IMR-90 (cell line): ENCODE data around the gene CMAS. TPM values are rescaled to one million over a fixed set of nuclear protein-coding genes. Genes with fewer than 3 reads are reported as not detected.
"Not testable (repeated sequence)": the region's sequence is repeated elsewhere in the genome, so short reads cannot be mapped to it uniquely, and the experiment has no call there.

ENCODE experiments used
- ATAC-seq: fragments of 200-7000 bp; cut with Tn5 transposase; 2 replicates; pipeline ENCODE4 v1.9.1; 2020; ENCODE audit warnings: low read depth, mild to moderate bottlenecking, moderate library complexity
- BruUV-seq: library from RNA; stranded (reverse); fragments of 400-500 nt; replicated peaks from 2 replicates; lab custom pipeline; 2021; lab: Mats Ljungman, UMichigan
- CTCF ChIA-PET: fragments of 300-600 bp; formaldehyde crosslinking; extraction: SDS; loops from one replicate; lab custom pipeline; 2021; ENCODE audit warnings: antibody characterized with exemption; lab: Yijun Ruan, JAX
- POLR2A ChIA-PET: fragments of 300-600 bp; sonication (Branson Sonifier 250); formaldehyde crosslinking; loops from one replicate; lab custom pipeline; 2022; ENCODE audit warnings: antibody characterized with exemption; ENCODE audit not compliant: unreplicated experiment; lab: Charles Lee
- DNase-seq: peaks from one replicate; pipeline ENCODE4 v3.0.0; 2013
- H2AFZ ChIP-seq: replicated peaks from 2 replicates; pipeline ENCODE3; 2013; ENCODE audit warnings: low read length, mild to moderate bottlenecking; ENCODE audit not compliant: poor library complexity
- H2AK5ac ChIP-seq: 2 replicates; pipeline ENCODE4 v1.6.1; 2013; ENCODE audit warnings: low read depth, low read length, inconsistent platforms
- H2AK9ac ChIP-seq: replicated peaks from 2 replicates; pipeline ENCODE3; 2013; ENCODE audit warnings: mild to moderate bottlenecking, low read depth, low read length, moderate library complexity; ENCODE audit not compliant: poor library complexity
- H2BK120ac ChIP-seq: 2 replicates; pipeline ENCODE4 v1.6.1; 2013; ENCODE audit warnings: low read depth, low read length, inconsistent platforms
- H2BK15ac ChIP-seq: 3 replicates; pipeline ENCODE4 v1.6.1; 2013; ENCODE audit warnings: low read depth, low read length, inconsistent platforms
- H2BK20ac ChIP-seq: 2 replicates; pipeline ENCODE4 v1.6.1; 2013; ENCODE audit warnings: low read depth, mild to moderate bottlenecking, inconsistent platforms, low read length, moderate library complexity
- H2BK5ac ChIP-seq: 2 replicates; pipeline ENCODE4 v1.6.1; 2013; ENCODE audit warnings: mild to moderate bottlenecking, low read depth, low read length, inconsistent platforms; ENCODE audit not compliant: poor library complexity, severe bottlenecking
- H3K14ac ChIP-seq: replicated peaks from 2 replicates; pipeline ENCODE4 v1.6.1; 2013; ENCODE audit warnings: low read depth, low read length, inconsistent platforms
- H3K18ac ChIP-seq: 2 replicates; pipeline ENCODE4 v1.6.1; 2013; ENCODE audit warnings: low read depth, low read length, control low read depth
- H3K23ac ChIP-seq: 2 replicates; pipeline ENCODE4 v1.6.1; 2013; ENCODE audit warnings: low read depth, low read length, inconsistent platforms
- H3K27ac ChIP-seq: 2 replicates; pipeline ENCODE4 v1.5.1; 2013; ENCODE audit warnings: mild to moderate bottlenecking, control low read depth, low read length; ENCODE audit not compliant: insufficient read depth
- H3K27me3 ChIP-seq: 2 replicates; pipeline ENCODE4 v1.6.1; 2013; ENCODE audit warnings: low read length; ENCODE audit not compliant: control insufficient read depth, insufficient read depth
- H3K36me3 ChIP-seq: 2 replicates; pipeline ENCODE4 v1.6.1; 2013; ENCODE audit warnings: low read length, mixed read lengths; ENCODE audit not compliant: control insufficient read depth, insufficient read depth
- H3K4ac ChIP-seq: 2 replicates; pipeline ENCODE4 v1.6.1; 2013; ENCODE audit warnings: low read depth, low read length, inconsistent platforms
- H3K4me1 ChIP-seq: 2 replicates; pipeline ENCODE4 v1.6.1; 2013; ENCODE audit warnings: low read length, mixed read lengths; ENCODE audit not compliant: control insufficient read depth, insufficient read depth
- H3K4me2 ChIP-seq: 2 replicates; pipeline ENCODE4 v1.6.1; 2013; ENCODE audit warnings: low read depth, mild to moderate bottlenecking, control low read depth, low read length, moderate library complexity
- H3K4me3 ChIP-seq: 2 replicates; pipeline ENCODE4 v1.5.1; 2013; ENCODE audit warnings: low read depth, mild to moderate bottlenecking, control low read depth, low read length, moderate library complexity; ENCODE audit not compliant: insufficient read depth
- H3K56ac ChIP-seq: 2 replicates; pipeline ENCODE4 v1.6.1; 2013; ENCODE audit warnings: low read length, inconsistent platforms; ENCODE audit not compliant: insufficient read depth; ENCODE audit errors: extremely low read depth
- H3K79me1 ChIP-seq, 2 experiments: 2 replicates each; pipeline ENCODE4 v1.6.1; 2013; ENCODE audit warnings: low read length in 2 of 2, inconsistent platforms in 1 of 2, low read depth in 1 of 2
- H3K9ac ChIP-seq: 2 replicates; pipeline ENCODE4 v1.6.1; 2013; ENCODE audit warnings: low read depth, low read length, control low read depth
- H3K9me1 ChIP-seq: 2 replicates; pipeline ENCODE4 v1.6.1; 2013; ENCODE audit warnings: low read length, inconsistent platforms; ENCODE audit not compliant: insufficient read depth
- H3K9me3 ChIP-seq: 2 replicates; pipeline ENCODE4 v1.6.1; 2013; ENCODE audit warnings: low read length; ENCODE audit not compliant: control insufficient read depth, insufficient read depth
- H4K20me1 ChIP-seq: 2 replicates; pipeline ENCODE4 v1.6.1; 2013; ENCODE audit warnings: low read length, inconsistent platforms; ENCODE audit not compliant: insufficient read depth
- H4K5ac ChIP-seq: 2 replicates; pipeline ENCODE4 v1.6.1; 2013; ENCODE audit warnings: mild to moderate bottlenecking, low read depth, low read length, control low read depth
- H4K8ac ChIP-seq, 2 experiments: 2 replicates each; pipeline ENCODE4 v1.6.1; 2013; ENCODE audit warnings: low read depth in 2 of 2, low read length in 2 of 2, control low read depth in 1 of 2, inconsistent platforms in 1 of 2
- H4K91ac ChIP-seq: 2 replicates; pipeline ENCODE4 v1.6.1; 2013; ENCODE audit warnings: low read depth, low read length, inconsistent platforms; ENCODE audit not compliant: insufficient read depth
- MXI1 ChIP-seq: IDR thresholded peaks from 2 replicates; pipeline ENCODE4 v1.6.1; 2012; ENCODE audit warnings: low read depth, mild to moderate bottlenecking, low read length, moderate library complexity, borderline replicate concordance
- WGBS, 2 experiments: methylation state at CpG; one replicate each; pipeline versions ENCODE4 v1.1.5 to v1.1.7; 2013; ENCODE audit warnings: missing lambda C conversion rate in 2 of 2; ENCODE audit not compliant: insufficient read length in 1 of 2; ENCODE audit errors: extremely low coverage in 2 of 2; 5-methylcytosine and 5-hydroxymethylcytosine counted together
- dilution Hi-C: fragments of 300-500 bp; cut with HindIII; formaldehyde crosslinking; loops from one replicate; pipeline ENCODE4 v1.14.3; 2018; ENCODE audit warnings: low sequenced_read_pairs; ENCODE audit not compliant: unreplicated experiment
- in situ Hi-C: fragments of 300-500 bp; cut with MboI; formaldehyde crosslinking; loops from 3 replicates; pipeline ENCODE4 v1.14.3; 2019; ENCODE audit warnings: low sequenced_read_pairs, inconsistent platforms, mixed read lengths
- intact Hi-C: fragments of 100-400 bp; cut with micrococcal nuclease; formaldehyde crosslinking; loops from 2 replicates; pipeline ENCODE4 v1.10.0; 2022
- polyA plus RNA-seq, 3 experiments: library from polyadenylated mRNA; depleted of rRNA; stranded (reverse); fragments of >200 nt; gene quantifications; 2 replicates each; pipeline ENCODE4 v1.2.3, GENCODE V29; 2012; ENCODE audit warnings: low replicate concordance in 1 of 3
- total RNA-seq: library from RNA; depleted of rRNA; stranded (reverse); fragments of >200 nt; gene quantifications from 2 replicates; pipeline ENCODE4 v1.2.3, GENCODE V29; 2012

CMAS gene
- total and polyA plus RNA-seq, 2 of the 4 experiments (the other 2 are of a cell fraction): 9.5 to 26.8 TPM

GRCh38 chr12:22051114-22051698 is 5.2 kb downstream of the CMAS start:
- DNase-seq (no peak), ATAC-seq (no peak)
- Histone ChIP-seq H2AFZ (no peak overlapping the region), H2BK5ac (no peak overlapping the region), H3K27me3 (no peaks in the 10 kb centered on the region), H4K5ac (no peak overlapping the region), H4K20me1 (no peaks in the 10 kb centered on the region), H2BK120ac (no peak overlapping the region), H3K14ac (no peak overlapping the region), H3K9me1 (no peaks in the 10 kb centered on the region; the same call in 1 of the 2 replicates), H3K18ac (no peak overlapping the region), H3K4me2 (no peak overlapping the region), H3K4me1 (no peaks in the 10 kb centered on the region), H3K4me3 (no peak overlapping the region), H4K8ac (no peak overlapping the region), H3K4ac (no peak overlapping the region), H2AK9ac (no peak overlapping the region), H3K56ac (no peak overlapping the region), H3K36me3 (no peaks in the 10 kb centered on the region), H3K23ac (no peak overlapping the region), H2AK5ac (no peak overlapping the region), H4K91ac (no peak overlapping the region), H3K79me1 (peaks cover 21 to 43% of the 10 kb centered on the region in 2 experiments), H3K27ac (no peak overlapping the region), H3K9me3 (no peaks in the 10 kb centered on the region), H3K9ac (no peak overlapping the region), H2BK20ac (no peak overlapping the region), H2BK15ac (no peak overlapping the region)
- BruUV-seq: no TSS peak
- in situ Hi-C loops: no loop called here
- intact Hi-C loops: no loop called here
- dilution Hi-C loops: no loop called here
- no peak for TF ChIP-seq MXI1
- ChIA-PET POLR2A (no interaction called here), CTCF (interaction anchor here (0.9 to 1.0 kb wide), 2 partner anchors 13 to 392 kb away, joined by 3 to 5 read pairs; no protein-coding TSS in a partner anchor)

DNA sequence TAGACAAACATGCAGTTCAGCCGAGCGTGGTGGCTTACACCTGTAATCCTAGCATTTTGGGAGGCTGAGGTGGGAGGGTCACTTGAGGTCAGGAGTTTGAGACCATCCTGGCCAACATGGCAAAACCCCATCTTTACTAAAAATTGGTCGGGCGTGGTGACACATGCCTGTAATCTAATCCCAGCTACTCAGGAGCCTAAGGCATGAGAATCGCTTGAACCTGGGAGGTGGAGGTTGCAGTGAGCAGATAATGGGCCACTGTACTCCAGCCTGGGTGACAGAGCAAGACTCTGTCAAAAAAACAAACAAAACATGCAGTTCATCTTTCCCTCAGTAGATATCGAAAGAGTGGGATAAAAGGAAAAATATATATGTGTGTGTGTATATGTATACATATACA is 7.0 kb downstream of the CMAS start:
- H3K4me2 ChIP-seq, H3K9me3 ChIP-seq, H3K9me1 ChIP-seq, H2AK5ac ChIP-seq, H3K9ac ChIP-seq, H3K36me3 ChIP-seq, H3K18ac ChIP-seq, H2AFZ ChIP-seq, DNase-seq, H3K27me3 ChIP-seq, H3K4me3 ChIP-seq, CTCF ChIA-PET, H2BK15ac ChIP-seq, H4K20me1 ChIP-seq, H2AK9ac ChIP-seq, H3K4ac ChIP-seq, in situ Hi-C loops, H4K5ac ChIP-seq, H3K14ac ChIP-seq, H3K27ac ChIP-seq, ATAC-seq, H3K4me1 ChIP-seq, H2BK120ac ChIP-seq, intact Hi-C loops, BruUV-seq, H3K23ac ChIP-seq, POLR2A ChIA-PET, H4K8ac ChIP-seq, H3K56ac ChIP-seq, H4K91ac ChIP-seq, dilution Hi-C loops, H2BK5ac ChIP-seq, H2BK20ac ChIP-seq: not testable (repeated sequence)
- no CpG with 5 or more reads among the region's 6 CpGs for WGBS, 2 experiments
- peaks cover 25 to 30% of the 10 kb centered on the region in 2 experiments for H3K79me1 ChIP-seq
